Endometrial microvascular endothelial cells (primary cell): ENCODE measurements around the gene PPM1K. TPM values are rescaled to one million over a fixed set of nuclear protein-coding genes. Genes with fewer than 3 reads are reported as not detected.
"Not testable (repeated sequence)": the region's sequence is repeated elsewhere in the genome, so short reads cannot be mapped to it uniquely, and the experiment has no call there.

ENCODE experiments used
- in situ Hi-C: cut with HindIII; loops from 2 replicates; pipeline ENCODE4 v1.10.0; 2017; ENCODE audit warnings: low sequenced_read_pairs, low pct_unique_long_range_greater_than_20kb; ENCODE audit errors: inconsistent ontology term
- total RNA-seq: library from RNA; depleted of rRNA; stranded (reverse); fragments of >200 nt; gene quantifications from one replicate; pipeline ENCODE4 v1.2.3, GENCODE V29; 2015; ENCODE audit errors: inconsistent ontology term

Gene PPM1K
- total RNA-seq, result 4.6 TPM

- in situ Hi-C loops, result no loop called here
These were observed at the start of gene PPM1K for GRCh38 chr4:88284439-88285234. Gene PPM1K (minus strand): TSS chr4:88284561. CDS start chr4:88278583, 5,978 bp downstream.

GRCh38 chr4:88333741-88334405 lies 49.5 kb upstream of the PPM1K start:
- in situ Hi-C loops, result no loop called here

- in situ Hi-C loops, result no loop called here
These were observed 43.3 kb upstream of the PPM1K start for GRCh38 chr4:88327665-88328064.

- in situ Hi-C loops, result no loop called here
These were observed 36.5 kb upstream of the PPM1K start for GRCh38 chr4:88320780-88321373.

GRCh38 chr4:88320224-88320779 lies 35.9 kb upstream of the PPM1K start:
- in situ Hi-C loops, result no loop called here

GRCh38 chr4:88318751-88319350 lies 34.5 kb upstream of the PPM1K start:
- in situ Hi-C loops, result no loop called here

GRCh38 chr4:88315460-88316017 lies 31.2 kb upstream of the PPM1K start:
- in situ Hi-C loops, result no loop called here

- in situ Hi-C loops, result not testable (repeated sequence)
These were observed 28.8 kb upstream of the PPM1K start for GRCh38 chr4:88313088-88313624.

- in situ Hi-C loops, result no loop called here
These were observed 24.2 kb upstream of the PPM1K start for GRCh38 chr4:88308587-88308986.

GRCh38 chr4:88297725-88298454 lies 13.5 kb upstream of the PPM1K start:
- in situ Hi-C loops, result no loop called here

- in situ Hi-C loops, result no loop called here
These were observed 12.8 kb upstream of the PPM1K start for GRCh38 chr4:88297212-88297516.

- in situ Hi-C loops, result no loop called here
These were observed 12.3 kb upstream of the PPM1K start for GRCh38 chr4:88296413-88297211.

GRCh38 chr4:88295656-88296055 lies 11.3 kb upstream of the PPM1K start:
- in situ Hi-C loops, result no loop called here

- in situ Hi-C loops, result no loop called here
These were observed 6.6 kb upstream of the PPM1K start for GRCh38 chr4:88291003-88291402.

- in situ Hi-C loops, result no loop called here
These were observed 2.5 kb upstream of the PPM1K start for GRCh38 chr4:88286897-88287296.

- in situ Hi-C loops, result no loop called here
These were observed 883 bp upstream of the PPM1K start for GRCh38 chr4:88285235-88285653.

GRCh38 chr4:88283661-88284438 lies 511 bp downstream of the PPM1K start:
- in situ Hi-C loops, result no loop called here
